IMR-90 (cell line): Measurements from ENCODE around the gene ESR2. TPM values are rescaled to one million over a fixed set of nuclear protein-coding genes. Genes with fewer than 3 reads are reported as not detected.

Experiments used
- ATAC-seq: fragments of 200-7000 bp; cut with Tn5 transposase; 2 replicates; pipeline ENCODE4 v1.9.1; 2020; ENCODE audit warnings: low read depth, mild to moderate bottlenecking, moderate library complexity
- BruUV-seq: library from RNA; stranded (reverse); fragments of 400-500 nt; replicated peaks from 2 replicates; lab custom pipeline; 2021; lab: Mats Ljungman, UMichigan
- CTCF ChIA-PET: fragments of 300-600 bp; formaldehyde crosslinking; extraction: SDS; loops from one replicate; lab custom pipeline; 2021; ENCODE audit warnings: antibody characterized with exemption; lab: Yijun Ruan, JAX
- POLR2A ChIA-PET: fragments of 300-600 bp; sonication (Branson Sonifier 250); formaldehyde crosslinking; loops from one replicate; lab custom pipeline; 2022; ENCODE audit warnings: antibody characterized with exemption; ENCODE audit not compliant: unreplicated experiment; lab: Charles Lee
- DNase-seq: peaks from one replicate; pipeline ENCODE4 v3.0.0; 2013
- H2AFZ ChIP-seq: replicated peaks from 2 replicates; pipeline ENCODE3; 2013; ENCODE audit warnings: low read length, mild to moderate bottlenecking; ENCODE audit not compliant: poor library complexity
- H2AK5ac ChIP-seq: 2 replicates; pipeline ENCODE4 v1.6.1; 2013; ENCODE audit warnings: low read depth, low read length, inconsistent platforms
- H2AK9ac ChIP-seq: replicated peaks from 2 replicates; pipeline ENCODE3; 2013; ENCODE audit warnings: mild to moderate bottlenecking, low read depth, low read length, moderate library complexity; ENCODE audit not compliant: poor library complexity
- H2BK120ac ChIP-seq: 2 replicates; pipeline ENCODE4 v1.6.1; 2013; ENCODE audit warnings: low read depth, low read length, inconsistent platforms
- H2BK15ac ChIP-seq: 3 replicates; pipeline ENCODE4 v1.6.1; 2013; ENCODE audit warnings: low read depth, low read length, inconsistent platforms
- H2BK20ac ChIP-seq: 2 replicates; pipeline ENCODE4 v1.6.1; 2013; ENCODE audit warnings: low read depth, mild to moderate bottlenecking, inconsistent platforms, low read length, moderate library complexity
- H2BK5ac ChIP-seq: 2 replicates; pipeline ENCODE4 v1.6.1; 2013; ENCODE audit warnings: mild to moderate bottlenecking, low read depth, low read length, inconsistent platforms; ENCODE audit not compliant: poor library complexity, severe bottlenecking
- H3K14ac ChIP-seq: replicated peaks from 2 replicates; pipeline ENCODE4 v1.6.1; 2013; ENCODE audit warnings: low read depth, low read length, inconsistent platforms
- H3K18ac ChIP-seq: 2 replicates; pipeline ENCODE4 v1.6.1; 2013; ENCODE audit warnings: low read depth, low read length, control low read depth
- H3K23ac ChIP-seq: 2 replicates; pipeline ENCODE4 v1.6.1; 2013; ENCODE audit warnings: low read depth, low read length, inconsistent platforms
- H3K27ac ChIP-seq: 2 replicates; pipeline ENCODE4 v1.5.1; 2013; ENCODE audit warnings: mild to moderate bottlenecking, control low read depth, low read length; ENCODE audit not compliant: insufficient read depth
- H3K27me3 ChIP-seq: 2 replicates; pipeline ENCODE4 v1.6.1; 2013; ENCODE audit warnings: low read length; ENCODE audit not compliant: control insufficient read depth, insufficient read depth
- H3K36me3 ChIP-seq: 2 replicates; pipeline ENCODE4 v1.6.1; 2013; ENCODE audit warnings: low read length, mixed read lengths; ENCODE audit not compliant: control insufficient read depth, insufficient read depth
- H3K4ac ChIP-seq: 2 replicates; pipeline ENCODE4 v1.6.1; 2013; ENCODE audit warnings: low read depth, low read length, inconsistent platforms
- H3K4me1 ChIP-seq: 2 replicates; pipeline ENCODE4 v1.6.1; 2013; ENCODE audit warnings: low read length, mixed read lengths; ENCODE audit not compliant: control insufficient read depth, insufficient read depth
- H3K4me2 ChIP-seq: 2 replicates; pipeline ENCODE4 v1.6.1; 2013; ENCODE audit warnings: low read depth, mild to moderate bottlenecking, control low read depth, low read length, moderate library complexity
- H3K4me3 ChIP-seq: 2 replicates; pipeline ENCODE4 v1.5.1; 2013; ENCODE audit warnings: low read depth, mild to moderate bottlenecking, control low read depth, low read length, moderate library complexity; ENCODE audit not compliant: insufficient read depth
- H3K56ac ChIP-seq: 2 replicates; pipeline ENCODE4 v1.6.1; 2013; ENCODE audit warnings: low read length, inconsistent platforms; ENCODE audit not compliant: insufficient read depth; ENCODE audit errors: extremely low read depth
- H3K79me1 ChIP-seq, 2 experiments: 2 replicates each; pipeline ENCODE4 v1.6.1; 2013; ENCODE audit warnings: low read length in 2 of 2, inconsistent platforms in 1 of 2, low read depth in 1 of 2
- H3K9ac ChIP-seq: 2 replicates; pipeline ENCODE4 v1.6.1; 2013; ENCODE audit warnings: low read depth, low read length, control low read depth
- H3K9me1 ChIP-seq: 2 replicates; pipeline ENCODE4 v1.6.1; 2013; ENCODE audit warnings: low read length, inconsistent platforms; ENCODE audit not compliant: insufficient read depth
- H3K9me3 ChIP-seq: 2 replicates; pipeline ENCODE4 v1.6.1; 2013; ENCODE audit warnings: low read length; ENCODE audit not compliant: control insufficient read depth, insufficient read depth
- H4K20me1 ChIP-seq: 2 replicates; pipeline ENCODE4 v1.6.1; 2013; ENCODE audit warnings: low read length, inconsistent platforms; ENCODE audit not compliant: insufficient read depth
- H4K5ac ChIP-seq: 2 replicates; pipeline ENCODE4 v1.6.1; 2013; ENCODE audit warnings: mild to moderate bottlenecking, low read depth, low read length, control low read depth
- H4K8ac ChIP-seq, 2 experiments: 2 replicates each; pipeline ENCODE4 v1.6.1; 2013; ENCODE audit warnings: low read depth in 2 of 2, low read length in 2 of 2, control low read depth in 1 of 2, inconsistent platforms in 1 of 2
- H4K91ac ChIP-seq: 2 replicates; pipeline ENCODE4 v1.6.1; 2013; ENCODE audit warnings: low read depth, low read length, inconsistent platforms; ENCODE audit not compliant: insufficient read depth
- CEBPB ChIP-seq: IDR thresholded peaks from 2 replicates; pipeline ENCODE4 v1.6.1; 2012; ENCODE audit warnings: low read depth, low read length, improper control_type of control experiment
- CHD1 ChIP-seq: IDR thresholded peaks from 2 replicates; pipeline ENCODE4 v1.6.1; 2012; ENCODE audit warnings: low read depth, low read length, improper control_type of control experiment
- FOS ChIP-seq: fragments of 150-350 bp; IDR thresholded peaks from 2 replicates; pipeline ENCODE4 v1.6.1; 2016; ENCODE audit warnings: low read depth, low read length
- MAFK ChIP-seq: IDR thresholded peaks from 2 replicates; pipeline ENCODE4 v1.6.1; 2012; ENCODE audit warnings: low read depth, low read length, improper control_type of control experiment
- MAZ ChIP-seq: IDR thresholded peaks from 2 replicates; pipeline ENCODE4 v1.6.1; 2012; ENCODE audit warnings: low read depth, mild to moderate bottlenecking, low read length, improper control_type of control experiment, moderate library complexity, borderline replicate concordance
- MXI1 ChIP-seq: IDR thresholded peaks from 2 replicates; pipeline ENCODE4 v1.6.1; 2012; ENCODE audit warnings: low read depth, mild to moderate bottlenecking, low read length, moderate library complexity, borderline replicate concordance
- NFE2L2 ChIP-seq: fragments of 150-350 bp; IDR thresholded peaks from 2 replicates; pipeline ENCODE4 v1.6.1; 2016; ENCODE audit warnings: low read depth, mild to moderate bottlenecking, low read length
- POLR2A ChIP-seq: IDR thresholded peaks from 2 replicates; pipeline ENCODE4 v1.6.1; 2012; ENCODE audit warnings: mild to moderate bottlenecking, low read depth, low read length
- RAD21 ChIP-seq: IDR thresholded peaks from 2 replicates; pipeline ENCODE4 v1.6.1; 2012; ENCODE audit warnings: low read length, improper control_type of control experiment
- RFX5 ChIP-seq: IDR thresholded peaks from 2 replicates; pipeline ENCODE4 v1.8.0; 2012; ENCODE audit warnings: low read depth, mild to moderate bottlenecking, low read length, moderate library complexity
- SMC3 ChIP-seq: fragments of 150-350 bp; IDR thresholded peaks from 2 replicates; pipeline ENCODE4 v1.6.1; 2016; ENCODE audit warnings: low read depth, mild to moderate bottlenecking, antibody characterized with exemption, low read length, moderate library complexity
- WGBS, 2 experiments: methylation state at CpG; one replicate each; pipeline versions ENCODE4 v1.1.5 to v1.1.7; 2013; ENCODE audit warnings: missing lambda C conversion rate in 2 of 2; ENCODE audit not compliant: insufficient read length in 1 of 2; ENCODE audit errors: extremely low coverage in 2 of 2; 5-methylcytosine and 5-hydroxymethylcytosine counted together
- dilution Hi-C: fragments of 300-500 bp; cut with HindIII; formaldehyde crosslinking; loops from one replicate; pipeline ENCODE4 v1.14.3; 2018; ENCODE audit warnings: low sequenced_read_pairs; ENCODE audit not compliant: unreplicated experiment
- in situ Hi-C: fragments of 300-500 bp; cut with MboI; formaldehyde crosslinking; loops from 3 replicates; pipeline ENCODE4 v1.14.3; 2019; ENCODE audit warnings: low sequenced_read_pairs, inconsistent platforms, mixed read lengths
- intact Hi-C: fragments of 100-400 bp; cut with micrococcal nuclease; formaldehyde crosslinking; loops from 2 replicates; pipeline ENCODE4 v1.10.0; 2022
- polyA plus RNA-seq, 3 experiments: library from polyadenylated mRNA; depleted of rRNA; stranded (reverse); fragments of >200 nt; gene quantifications; 2 replicates each; pipeline ENCODE4 v1.2.3, GENCODE V29; 2012; ENCODE audit warnings: low replicate concordance in 1 of 3
- total RNA-seq: library from RNA; depleted of rRNA; stranded (reverse); fragments of >200 nt; gene quantifications from 2 replicates; pipeline ENCODE4 v1.2.3, GENCODE V29; 2012
- TF ChIP-seq, protein P1 (sequence below): fragments of 150-350 bp; IDR thresholded peaks from 2 replicates; pipeline ENCODE4 v1.6.1; 2017; ENCODE audit warnings: mild to moderate bottlenecking, antibody characterized with exemption, low read length, low read depth
- TF ChIP-seq, protein P2 (sequence below): conservative IDR thresholded peaks from 2 replicates; pipeline ENCODE4 v1.5.1; 2012; ENCODE audit warnings: mild to moderate bottlenecking, low read depth, low read length, improper control_type of control experiment
- TF ChIP-seq, protein P3 (sequence below): fragments of 150-350 bp; IDR thresholded peaks from 2 replicates; pipeline ENCODE4 v1.6.1; 2016; ENCODE audit warnings: low read depth, mild to moderate bottlenecking, low read length, moderate library complexity, borderline replicate concordance

The ESR2 gene
- total and polyA plus RNA-seq, 2 of the 4 experiments (the other 2 are of a cell fraction) = under 0.01 to 0.03 TPM

DNA sequence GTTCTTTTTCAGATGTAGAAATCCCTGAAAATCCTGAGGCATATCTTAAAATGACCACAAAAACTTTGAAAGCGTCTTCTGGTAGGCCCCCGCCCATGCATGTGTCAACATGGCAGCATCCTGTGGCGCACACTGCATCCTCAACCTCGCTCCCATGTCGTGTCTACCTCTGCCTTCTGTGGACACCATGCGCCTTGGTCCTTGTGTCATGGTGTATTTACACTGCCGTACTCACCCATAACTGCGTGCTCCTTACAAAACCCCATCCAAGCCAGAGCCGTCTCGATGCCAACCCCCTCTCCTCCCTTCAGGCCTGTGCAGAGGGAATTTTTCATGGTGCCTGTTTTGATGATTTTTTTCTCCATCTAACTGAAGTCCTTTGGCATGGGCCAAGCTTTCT, 78.9 kb downstream of the ESR2 start:
- 100% methylated on average over 2 of the region's 10 CpGs; no CpG with 5 or more reads in 1 of the 2 experiments for WGBS, 2 experiments
- no peak for TF ChIP-seq MXI1
- TF ChIP-seq RFX5 = no peak
- TF ChIP-seq POLR2A = no peak
- TF ChIP-seq SMC3 = no peak
- TF ChIP-seq, protein P1, sequence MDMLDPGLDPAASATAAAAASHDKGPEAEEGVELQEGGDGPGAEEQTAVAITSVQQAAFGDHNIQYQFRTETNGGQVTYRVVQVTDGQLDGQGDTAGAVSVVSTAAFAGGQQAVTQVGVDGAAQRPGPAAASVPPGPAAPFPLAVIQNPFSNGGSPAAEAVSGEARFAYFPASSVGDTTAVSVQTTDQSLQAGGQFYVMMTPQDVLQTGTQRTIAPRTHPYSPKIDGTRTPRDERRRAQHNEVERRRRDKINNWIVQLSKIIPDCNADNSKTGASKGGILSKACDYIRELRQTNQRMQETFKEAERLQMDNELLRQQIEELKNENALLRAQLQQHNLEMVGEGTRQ = no peak
- no peak for TF ChIP-seq MAFK
- TF ChIP-seq NFE2L2 = no peak
- TF ChIP-seq, protein P2, sequence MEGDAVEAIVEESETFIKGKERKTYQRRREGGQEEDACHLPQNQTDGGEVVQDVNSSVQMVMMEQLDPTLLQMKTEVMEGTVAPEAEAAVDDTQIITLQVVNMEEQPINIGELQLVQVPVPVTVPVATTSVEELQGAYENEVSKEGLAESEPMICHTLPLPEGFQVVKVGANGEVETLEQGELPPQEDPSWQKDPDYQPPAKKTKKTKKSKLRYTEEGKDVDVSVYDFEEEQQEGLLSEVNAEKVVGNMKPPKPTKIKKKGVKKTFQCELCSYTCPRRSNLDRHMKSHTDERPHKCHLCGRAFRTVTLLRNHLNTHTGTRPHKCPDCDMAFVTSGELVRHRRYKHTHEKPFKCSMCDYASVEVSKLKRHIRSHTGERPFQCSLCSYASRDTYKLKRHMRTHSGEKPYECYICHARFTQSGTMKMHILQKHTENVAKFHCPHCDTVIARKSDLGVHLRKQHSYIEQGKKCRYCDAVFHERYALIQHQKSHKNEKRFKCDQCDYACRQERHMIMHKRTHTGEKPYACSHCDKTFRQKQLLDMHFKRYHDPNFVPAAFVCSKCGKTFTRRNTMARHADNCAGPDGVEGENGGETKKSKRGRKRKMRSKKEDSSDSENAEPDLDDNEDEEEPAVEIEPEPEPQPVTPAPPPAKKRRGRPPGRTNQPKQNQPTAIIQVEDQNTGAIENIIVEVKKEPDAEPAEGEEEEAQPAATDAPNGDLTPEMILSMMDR = no peak
- no peak for TF ChIP-seq CEBPB
- TF ChIP-seq RAD21 = no peak
- TF ChIP-seq, protein P3, sequence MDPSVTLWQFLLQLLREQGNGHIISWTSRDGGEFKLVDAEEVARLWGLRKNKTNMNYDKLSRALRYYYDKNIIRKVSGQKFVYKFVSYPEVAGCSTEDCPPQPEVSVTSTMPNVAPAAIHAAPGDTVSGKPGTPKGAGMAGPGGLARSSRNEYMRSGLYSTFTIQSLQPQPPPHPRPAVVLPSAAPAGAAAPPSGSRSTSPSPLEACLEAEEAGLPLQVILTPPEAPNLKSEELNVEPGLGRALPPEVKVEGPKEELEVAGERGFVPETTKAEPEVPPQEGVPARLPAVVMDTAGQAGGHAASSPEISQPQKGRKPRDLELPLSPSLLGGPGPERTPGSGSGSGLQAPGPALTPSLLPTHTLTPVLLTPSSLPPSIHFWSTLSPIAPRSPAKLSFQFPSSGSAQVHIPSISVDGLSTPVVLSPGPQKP = no peak
- no peak for TF ChIP-seq FOS
- no peak for TF ChIP-seq MAZ
- no peak for TF ChIP-seq CHD1

More for the DNA sequence above, 78.9 kb downstream of the ESR2 start:
- dilution Hi-C loops = no loop called here
- Histone ChIP-seq H4K91ac (no peak overlapping the region), H3K14ac (no peak overlapping the region), H3K4me1 (peaks cover 1% of the 10 kb centered on the region; the same call in 1 of the 2 replicates), H3K4me3 (no peak overlapping the region), H4K8ac (no peak overlapping the region), H2AK5ac (no peak overlapping the region), H3K27me3 (no peaks in the 10 kb centered on the region), H2BK15ac (no peak overlapping the region), H4K5ac (no peak overlapping the region), H2AK9ac (no peak overlapping the region), H2BK5ac (no peak overlapping the region), H3K36me3 (peaks cover 9% of the 10 kb centered on the region; the same call in 1 of the 2 replicates), H2BK120ac (no peak overlapping the region), H3K9me1 (peaks cover 8% of the 10 kb centered on the region; the same call in 1 of the 2 replicates), H3K4ac (no peak overlapping the region), H3K56ac (no peak overlapping the region), H3K27ac (no peak overlapping the region), H3K9me3 (no peaks in the 10 kb centered on the region), H4K20me1 (no peaks in the 10 kb centered on the region), H2BK20ac (no peak overlapping the region), H3K4me2 (no peak overlapping the region), H2AFZ (no peak overlapping the region), H3K23ac (no peak overlapping the region), H3K18ac (no peak overlapping the region), H3K79me1 (no peaks in the 10 kb centered on the region), H3K9ac (no peak overlapping the region)
- ChIA-PET CTCF (no interaction called here), POLR2A (no interaction called here)
- DNase-seq = no peak
- intact Hi-C loops = no loop called here
- ATAC-seq = no peak
- no TSS peak for BruUV-seq
- in situ Hi-C loops = no loop called here
